Panc1 (cell line): ENCODE data around the gene ACSL6. TPM values are rescaled to one million over a fixed set of nuclear protein-coding genes. Genes with fewer than 3 reads are reported as not detected.
A peak's percentile ranks its signal among the peaks of the same experiment; 100 is the strongest.

ENCODE experiments used
- ATAC-seq: fragments of 200-7000 bp; cut with Tn5 transposase; 2 replicates; pipeline ENCODE4 v1.9.1; 2020; ENCODE audit warnings: mild to moderate bottlenecking, moderate library complexity
- BruUV-seq: library from RNA; stranded (reverse); fragments of 400-500 nt; replicated peaks from 2 replicates; lab custom pipeline; 2021; lab: Mats Ljungman, UMichigan
- CTCF ChIA-PET: fragments of 300-600 bp; sonication (Branson Sonifier 250); formaldehyde crosslinking; loops from one replicate; lab custom pipeline; 2022; ENCODE audit warnings: antibody characterized with exemption; lab: Charles Lee
- POLR2A ChIA-PET: fragments of 300-600 bp; sonication (Branson Sonifier 250); formaldehyde crosslinking; loops from one replicate; lab custom pipeline; 2022; ENCODE audit warnings: antibody characterized with exemption; lab: Charles Lee
- DNase-seq: peaks from one replicate; pipeline ENCODE4 v3.0.0-alpha.2; 2010; ENCODE audit warnings: low read depth, low spot score
- H3K27ac ChIP-seq: 2 replicates; pipeline ENCODE4 v1.5.1; 2011; ENCODE audit warnings: mild to moderate bottlenecking, low read length, inconsistent platforms
- H3K27me3 ChIP-seq: fragments of 200-500 bp; sonication (Bioruptor generic); 2 replicates; pipeline ENCODE4 v1.6.0; 2014; ENCODE audit warnings: low read length, inconsistent platforms; ENCODE audit not compliant: control insufficient read depth, insufficient read depth
- H3K36me3 ChIP-seq: fragments of 200-500 bp; sonication (Bioruptor generic); 2 replicates; pipeline ENCODE4 v1.5.1; 2014; ENCODE audit warnings: inconsistent platforms, mild to moderate bottlenecking, low read length, moderate library complexity; ENCODE audit not compliant: control insufficient read depth, insufficient read depth
- H3K4me1 ChIP-seq: 2 replicates; pipeline ENCODE4 v1.5.1; 2011; ENCODE audit warnings: inconsistent platforms, mild to moderate bottlenecking, low read length, moderate library complexity; ENCODE audit not compliant: control insufficient read depth, insufficient read depth
- H3K4me3 ChIP-seq, 2 experiments: 2 replicates each; pipeline ENCODE4 v1.5.1; 2011 to 2012; ENCODE audit warnings: low read depth in 2 of 2, low read length in 2 of 2, mild to moderate bottlenecking in 2 of 2, inconsistent platforms in 1 of 2, moderate library complexity in 1 of 2
- H3K9me3 ChIP-seq: fragments of 200-500 bp; sonication (Bioruptor generic); 2 replicates; pipeline ENCODE4 v1.5.1; 2014; ENCODE audit warnings: low read depth, mild to moderate bottlenecking, inconsistent platforms, low read length, moderate library complexity; ENCODE audit not compliant: control insufficient read depth, insufficient read depth
- POLR2AphosphoS5 ChIP-seq: IDR thresholded peaks from 2 replicates; pipeline ENCODE4 v1.6.1; 2012; ENCODE audit warnings: mild to moderate bottlenecking, low read depth, low read length, moderate library complexity
- SIN3A ChIP-seq: IDR thresholded peaks from 2 replicates; pipeline ENCODE4 v1.6.1; 2012; ENCODE audit warnings: low read depth, mild to moderate bottlenecking, low read length, moderate library complexity, borderline replicate concordance; ENCODE audit not compliant: insufficient read depth
- TCF7L2 ChIP-seq: IDR thresholded peaks from 2 replicates; pipeline ENCODE4 v1.6.1; 2011; ENCODE audit warnings: mild to moderate bottlenecking, low read depth, low read length, inconsistent platforms
- in situ Hi-C: cut with HindIII; loops from 2 replicates; pipeline ENCODE4 v1.10.0; 2016; ENCODE audit warnings: low sequenced_read_pairs, low pct_unique_long_range_greater_than_20kb
- intact Hi-C: fragments of 100-400 bp; cut with micrococcal nuclease; formaldehyde crosslinking; loops from one replicate; pipeline ENCODE4 v1.10.0; 2022; ENCODE audit not compliant: unreplicated experiment
- total RNA-seq: library from RNA; stranded (reverse); gene quantifications from one replicate; pipeline ENCODE4 v1.2.1, GENCODE V29; 2021; ENCODE audit not compliant: unreplicated experiment
- TF ChIP-seq, protein P1 (sequence below), 2 experiments: IDR thresholded peaks; 2 replicates each; pipeline ENCODE4 v1.6.1; 2011 to 2012; ENCODE audit warnings: low read depth in 2 of 2, control low read depth in 1 of 2, low read length in 1 of 2, mild to moderate bottlenecking in 1 of 2, moderate library complexity in 1 of 2; ENCODE audit not compliant: insufficient read depth in 1 of 2
- TF ChIP-seq, protein P2 (sequence below): fragments of 450-650 bp; IDR thresholded peaks from 2 replicates; pipeline ENCODE4 v1.5.1; 2017; ENCODE audit warnings: mild to moderate bottlenecking

Gene ACSL6
- total RNA-seq, 1 experiment from 2014 or later: 0.18 TPM

DNA sequence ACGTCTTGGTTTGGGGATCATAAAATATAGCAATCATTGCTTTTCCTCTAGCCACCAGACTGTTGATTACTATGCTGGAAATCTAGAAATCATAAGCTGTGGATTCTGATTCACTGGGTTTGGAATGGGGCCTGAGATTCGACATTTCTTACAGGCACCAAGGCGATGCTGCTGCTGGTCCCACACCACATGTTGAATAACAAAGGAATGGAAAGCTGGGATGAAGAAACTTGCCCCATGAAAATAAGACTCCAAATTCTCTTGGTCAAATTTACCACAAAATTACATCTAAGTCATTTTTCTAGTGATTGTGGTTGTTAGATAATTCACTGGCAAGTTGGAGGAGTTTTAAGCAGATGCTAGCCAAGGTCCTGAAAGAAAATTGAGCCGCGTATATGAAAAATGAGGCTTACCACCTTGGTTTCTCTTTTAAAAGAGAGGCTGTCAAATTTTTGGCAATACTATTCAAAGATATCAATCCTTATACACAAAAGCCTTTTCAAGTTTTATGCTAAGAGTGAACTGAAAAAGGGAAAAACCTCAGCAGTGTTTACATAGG is 43.0 kb downstream of the ACSL6 start:
- Histone ChIP-seq H3K4me3 (no peak overlapping the region), H3K4me1 (no peaks in the 10 kb centered on the region), H3K36me3 (no peaks in the 10 kb centered on the region), H3K27ac (no peak overlapping the region), H3K9me3 (no peaks in the 10 kb centered on the region), H3K27me3 (peaks cover 6% of the 10 kb centered on the region; the same call in 1 of the 2 replicates)
- POLR2A ChIA-PET: no interaction called here
- ATAC-seq (no peak), DNase-seq (no peak)
- in situ Hi-C loops (no loop called here), intact Hi-C loops (no loop called here)
- CTCF ChIA-PET: no interaction called here
- TF ChIP-seq TCF7L2: no peak
- TF ChIP-seq, protein P1, sequence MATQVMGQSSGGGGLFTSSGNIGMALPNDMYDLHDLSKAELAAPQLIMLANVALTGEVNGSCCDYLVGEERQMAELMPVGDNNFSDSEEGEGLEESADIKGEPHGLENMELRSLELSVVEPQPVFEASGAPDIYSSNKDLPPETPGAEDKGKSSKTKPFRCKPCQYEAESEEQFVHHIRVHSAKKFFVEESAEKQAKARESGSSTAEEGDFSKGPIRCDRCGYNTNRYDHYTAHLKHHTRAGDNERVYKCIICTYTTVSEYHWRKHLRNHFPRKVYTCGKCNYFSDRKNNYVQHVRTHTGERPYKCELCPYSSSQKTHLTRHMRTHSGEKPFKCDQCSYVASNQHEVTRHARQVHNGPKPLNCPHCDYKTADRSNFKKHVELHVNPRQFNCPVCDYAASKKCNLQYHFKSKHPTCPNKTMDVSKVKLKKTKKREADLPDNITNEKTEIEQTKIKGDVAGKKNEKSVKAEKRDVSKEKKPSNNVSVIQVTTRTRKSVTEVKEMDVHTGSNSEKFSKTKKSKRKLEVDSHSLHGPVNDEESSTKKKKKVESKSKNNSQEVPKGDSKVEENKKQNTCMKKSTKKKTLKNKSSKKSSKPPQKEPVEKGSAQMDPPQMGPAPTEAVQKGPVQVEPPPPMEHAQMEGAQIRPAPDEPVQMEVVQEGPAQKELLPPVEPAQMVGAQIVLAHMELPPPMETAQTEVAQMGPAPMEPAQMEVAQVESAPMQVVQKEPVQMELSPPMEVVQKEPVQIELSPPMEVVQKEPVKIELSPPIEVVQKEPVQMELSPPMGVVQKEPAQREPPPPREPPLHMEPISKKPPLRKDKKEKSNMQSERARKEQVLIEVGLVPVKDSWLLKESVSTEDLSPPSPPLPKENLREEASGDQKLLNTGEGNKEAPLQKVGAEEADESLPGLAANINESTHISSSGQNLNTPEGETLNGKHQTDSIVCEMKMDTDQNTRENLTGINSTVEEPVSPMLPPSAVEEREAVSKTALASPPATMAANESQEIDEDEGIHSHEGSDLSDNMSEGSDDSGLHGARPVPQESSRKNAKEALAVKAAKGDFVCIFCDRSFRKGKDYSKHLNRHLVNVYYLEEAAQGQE (IDR thresholded peaks at IDR 0.05; ENCODE audit: insufficient read depth in 1 of 2, low read depth in 2 of 2, low read length in 1 of 2): peak in 1 of 2 experiments; percentile 81; a peak in 3 of 4 replicates
- BruUV-seq: no TSS peak

DNA sequence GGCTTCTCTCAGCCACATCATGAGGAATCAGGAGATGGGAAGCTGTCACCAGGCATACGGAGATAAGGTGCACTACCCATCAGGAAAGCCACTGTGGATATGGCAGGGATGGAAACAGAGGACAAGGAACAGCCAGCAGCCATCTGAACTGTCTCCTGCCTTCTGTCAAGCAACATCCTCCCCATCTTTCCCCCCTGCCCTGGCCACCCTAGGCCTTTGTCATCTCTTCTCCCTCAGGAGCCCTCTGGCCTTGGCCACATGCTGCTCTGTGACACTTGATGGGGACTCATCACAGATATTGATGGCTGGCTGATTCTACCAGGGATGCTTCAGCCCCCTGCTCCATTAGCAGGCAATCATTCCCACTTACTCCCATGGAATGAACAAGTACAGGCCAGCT is 44.9 kb downstream of the ACSL6 start:
- DNase-seq (no peak), ATAC-seq (no peak)
- Histone ChIP-seq H3K4me3 (no peak overlapping the region), H3K27me3 (peaks cover 6% of the 10 kb centered on the region; the same call in 1 of the 2 replicates), H3K9me3 (no peaks in the 10 kb centered on the region), H3K27ac (no peak overlapping the region), H3K4me1 (no peaks in the 10 kb centered on the region), H3K36me3 (no peaks in the 10 kb centered on the region)
- TF ChIP-seq TCF7L2 (no peak), POLR2AphosphoS5 (no peak), SIN3A (no peak)
- TF ChIP-seq, protein P2, sequence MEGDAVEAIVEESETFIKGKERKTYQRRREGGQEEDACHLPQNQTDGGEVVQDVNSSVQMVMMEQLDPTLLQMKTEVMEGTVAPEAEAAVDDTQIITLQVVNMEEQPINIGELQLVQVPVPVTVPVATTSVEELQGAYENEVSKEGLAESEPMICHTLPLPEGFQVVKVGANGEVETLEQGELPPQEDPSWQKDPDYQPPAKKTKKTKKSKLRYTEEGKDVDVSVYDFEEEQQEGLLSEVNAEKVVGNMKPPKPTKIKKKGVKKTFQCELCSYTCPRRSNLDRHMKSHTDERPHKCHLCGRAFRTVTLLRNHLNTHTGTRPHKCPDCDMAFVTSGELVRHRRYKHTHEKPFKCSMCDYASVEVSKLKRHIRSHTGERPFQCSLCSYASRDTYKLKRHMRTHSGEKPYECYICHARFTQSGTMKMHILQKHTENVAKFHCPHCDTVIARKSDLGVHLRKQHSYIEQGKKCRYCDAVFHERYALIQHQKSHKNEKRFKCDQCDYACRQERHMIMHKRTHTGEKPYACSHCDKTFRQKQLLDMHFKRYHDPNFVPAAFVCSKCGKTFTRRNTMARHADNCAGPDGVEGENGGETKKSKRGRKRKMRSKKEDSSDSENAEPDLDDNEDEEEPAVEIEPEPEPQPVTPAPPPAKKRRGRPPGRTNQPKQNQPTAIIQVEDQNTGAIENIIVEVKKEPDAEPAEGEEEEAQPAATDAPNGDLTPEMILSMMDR: no peak
- TF ChIP-seq, protein P1 (IDR thresholded peaks at IDR 0.05; ENCODE audit: insufficient read depth in 1 of 2, low read depth in 2 of 2, low read length in 1 of 2): no peak
- no TSS peak for BruUV-seq
- in situ Hi-C loops: no loop called here
- POLR2A ChIA-PET: no interaction called here
- intact Hi-C loops: no loop called here
- CTCF ChIA-PET: no interaction called here
